ENCODE data around the gene FOS. TPM values are rescaled to one million over a fixed set of nuclear protein-coding genes. Genes with fewer than 3 reads are reported as not detected.

The FOS gene
- total RNA-seq, 4 donors from 2014 or later: 32.1 to 239 (median 121) TPM

GRCh38 chr14:75271514-75271913 lies 7.1 kb upstream of the FOS start:
- WGBS, 2 donors: 94 to 95% methylated on average over 9 of the region's 9 CpGs
- H3K27me3 ChIP-seq: no peaks in the 10 kb centered on the region
- H3K36me3 ChIP-seq: no peaks in the 10 kb centered on the region
- H3K27ac ChIP-seq: no peak overlapping the region
- H3K4me3 ChIP-seq (replicated peaks in 1 of 3): no peak overlapping the region
- TF ChIP-seq POLR2A (IDR thresholded peaks at IDR 0.05) (no peak), CTCF (IDR thresholded peaks at IDR 0.05) (no peak)
- H3K9me3 ChIP-seq: no peaks in the 10 kb centered on the region
- intact Hi-C loops (cut with DNase I): no loop called here
- DNase-seq: no peak
- H3K4me1 ChIP-seq: peaks cover 26 to 61% of the 10 kb centered on the region in 2 donors

GRCh38 chr14:75273272-75274049 lies 5.2 kb upstream of the FOS start:
- TF ChIP-seq CTCF (IDR thresholded peaks at IDR 0.05) (no peak), POLR2A (IDR thresholded peaks at IDR 0.05) (no peak)
- no peaks in the 10 kb centered on the region for H3K36me3 ChIP-seq
- H3K27me3 ChIP-seq: no peaks in the 10 kb centered on the region
- peaks cover 22 to 43% of the 10 kb centered on the region in 2 donors for H3K4me1 ChIP-seq
- no peak for DNase-seq
- peak overlapping the region in 2 of 3 donors; percentile 100 for H3K27ac ChIP-seq
- no peak overlapping the region for H3K4me3 ChIP-seq (replicated peaks in 1 of 3)
- WGBS, 2 donors: 63 to 67% methylated on average over 13 of the region's 13 CpGs
- no peaks in the 10 kb centered on the region for H3K9me3 ChIP-seq
- intact Hi-C loops (cut with DNase I): no loop called here

GRCh38 chr14:75274050-75274898 lies 4.4 kb upstream of the FOS start:
- TF ChIP-seq POLR2A (IDR thresholded peaks at IDR 0.05) (no peak), CTCF (IDR thresholded peaks at IDR 0.05) (no peak)
- H3K27ac ChIP-seq: peak overlapping the region in 2 of 3 donors; percentile 100
- H3K9me3 ChIP-seq: no peaks in the 10 kb centered on the region
- no peak overlapping the region for H3K4me3 ChIP-seq (replicated peaks in 1 of 3)
- no peak for DNase-seq
- intact Hi-C loops (cut with DNase I): no loop called here
- WGBS, 2 donors: 84 to 88% methylated on average over 6 of the region's 6 CpGs
- peaks cover 0 to 5% of the 10 kb centered on the region in 2 donors for H3K36me3 ChIP-seq
- H3K27me3 ChIP-seq: no peaks in the 10 kb centered on the region
- H3K4me1 ChIP-seq: peaks cover 22 to 37% of the 10 kb centered on the region in 2 donors

DNA sequence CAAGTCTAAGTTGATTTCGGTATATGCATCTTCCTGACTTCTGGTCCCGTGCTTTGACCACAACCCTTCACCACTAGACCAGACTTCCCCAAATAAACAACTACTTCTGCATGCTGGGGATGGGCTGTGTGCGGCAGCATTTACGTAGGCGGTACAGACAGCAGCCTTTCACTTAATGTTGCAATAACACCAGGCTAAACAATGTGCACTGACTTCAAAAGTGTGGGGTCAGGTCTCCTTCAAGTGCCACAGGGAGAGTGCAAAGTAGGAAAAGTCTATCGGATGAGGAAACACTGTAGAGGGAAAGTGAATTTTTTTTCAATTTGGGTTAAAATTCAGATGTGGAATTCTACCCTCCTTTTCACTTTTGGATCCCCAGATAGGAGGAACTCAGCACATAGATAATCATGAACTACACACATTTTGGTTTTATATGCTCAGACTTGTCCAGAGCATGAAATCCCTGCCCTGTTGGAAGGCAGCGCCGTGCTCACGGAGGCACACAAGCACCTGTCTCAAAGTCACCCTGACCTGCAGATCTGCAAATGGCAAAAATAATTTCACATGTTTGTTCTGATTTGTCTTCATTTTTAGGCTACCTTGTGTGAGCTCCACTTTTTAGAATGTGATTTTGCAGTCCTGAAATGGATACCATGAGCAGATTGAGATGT lies 3.6 kb upstream of the FOS start:
- intact Hi-C loops (cut with DNase I): no loop called here
- no peaks in the 10 kb centered on the region for H3K27me3 ChIP-seq
- no peaks in the 10 kb centered on the region for H3K9me3 ChIP-seq
- DNase-seq: peak; percentile 17 to 62
- 59 to 81% methylated on average over 9 of the region's 9 CpGs for WGBS, 2 donors
- H3K4me1 ChIP-seq: peaks cover 28 to 42% of the 10 kb centered on the region in 2 donors
- H3K36me3 ChIP-seq: peaks cover 0 to 12% of the 10 kb centered on the region in 2 donors
- peak overlapping the region in 2 of 3 donors; percentile 100 for H3K27ac ChIP-seq
- no peak overlapping the region for H3K4me3 ChIP-seq (replicated peaks in 1 of 3)
- TF ChIP-seq POLR2A (IDR thresholded peaks at IDR 0.05): peak in 1 of 2 donors; percentile 24
- no peak for TF ChIP-seq CTCF (IDR thresholded peaks at IDR 0.05)

All from thyroid gland (tissue), 4 donors.